NCI-H146 treated with DMSO at 0.1 percent for 48 hours (cell line): ENCODE measurements around the gene BACE1.
"Not testable (repeated sequence)": the region's sequence is repeated elsewhere in the genome, so short reads cannot be mapped to it uniquely, and the experiment has no call there.

Source experiments
- DNase-seq: peaks from one replicate; lab custom pipeline; 2025; ENCODE audit not compliant: unreplicated experiment; lab: John Stamatoyannopoulos, UW

The BACE1 gene

GRCh38 chr11:117279711-117280376 is 36.2 kb downstream of the BACE1 start:
- DNase-seq: no peak

DNA sequence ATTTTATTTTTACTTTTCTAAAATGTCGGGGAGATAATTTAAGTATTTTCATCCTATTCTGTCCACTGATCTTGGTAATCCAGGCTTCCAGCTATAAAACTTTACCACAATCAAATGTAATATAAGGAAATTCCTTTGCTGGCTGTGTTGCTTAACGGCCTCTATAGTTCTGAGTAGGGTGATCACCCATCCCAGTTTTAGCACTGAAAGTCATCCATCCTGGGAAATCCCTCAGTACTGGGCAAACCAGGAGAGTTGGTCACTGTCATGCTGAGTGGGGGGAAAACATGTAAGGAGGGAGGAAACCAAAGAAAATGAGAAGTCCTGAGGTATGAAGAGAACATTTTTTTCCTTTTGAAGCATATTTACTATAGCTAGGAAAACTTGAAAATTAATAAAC is 37.7 kb downstream of the BACE1 start:
- DNase-seq: no peak

DNA sequence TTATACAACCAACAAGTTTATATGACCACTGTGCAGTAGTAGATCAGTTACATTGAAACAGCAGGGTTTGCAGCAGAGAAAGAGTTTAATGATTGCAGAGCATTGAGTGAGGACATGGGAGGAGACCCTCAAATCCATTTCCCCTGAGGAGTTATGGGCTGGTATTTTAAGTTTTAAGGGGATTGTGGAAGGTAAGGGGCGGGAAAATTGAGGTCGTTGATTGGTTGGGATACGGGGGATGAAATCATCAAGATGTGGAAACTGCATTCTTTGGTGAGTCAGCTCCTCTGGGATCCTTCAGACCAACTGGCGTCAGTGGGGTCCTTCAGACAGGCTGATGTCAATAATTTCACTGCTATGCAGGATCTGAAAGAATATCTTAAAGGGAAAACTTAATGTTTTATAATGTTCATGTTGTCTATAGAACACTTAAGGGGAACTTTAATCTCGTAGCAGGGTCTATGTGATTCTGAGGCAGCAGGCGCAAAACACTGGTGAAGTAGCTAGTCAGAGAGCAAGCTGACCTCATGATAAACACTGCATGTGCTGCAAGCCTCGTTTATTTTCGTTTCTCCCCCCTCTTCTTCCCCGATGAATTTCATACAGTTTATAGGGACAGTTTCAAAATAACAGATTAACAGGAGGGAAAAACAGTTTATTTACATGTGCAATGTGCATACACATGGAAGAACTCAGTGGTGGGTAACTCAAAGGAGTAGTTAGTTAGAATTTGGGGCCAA is 42.3 kb downstream of the BACE1 start:
- no peak for DNase-seq

GRCh38 chr11:117272175-117272574 is 43.9 kb downstream of the BACE1 start:
- DNase-seq: not testable (repeated sequence)

DNA sequence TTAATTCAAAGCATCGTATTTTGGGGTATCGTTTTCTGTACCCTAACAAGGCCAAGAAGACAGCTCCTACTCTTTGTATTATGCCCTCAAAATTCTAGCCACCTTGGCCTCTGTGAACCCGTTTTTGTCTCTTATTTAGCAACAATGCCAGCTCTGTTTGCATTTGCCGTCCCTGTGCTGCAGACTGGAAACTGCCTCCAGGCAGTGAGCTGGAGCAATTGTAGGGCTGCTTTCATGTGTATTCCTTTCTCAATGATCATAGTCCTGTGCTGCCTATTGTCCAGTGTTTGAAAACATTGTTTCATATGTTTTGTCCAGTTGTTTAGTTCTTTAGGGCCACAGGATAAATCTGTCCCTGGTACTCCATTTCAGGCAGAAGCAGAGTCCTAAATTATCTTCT is 44.8 kb downstream of the BACE1 start:
- DNase-seq: no peak

GRCh38 chr11:117269856-117270255 is 46.2 kb downstream of the BACE1 start:
- no peak for DNase-seq

GRCh38 chr11:117265745-117266144 is 50.3 kb downstream of the BACE1 start:
- no peak for DNase-seq

- not testable (repeated sequence) for DNase-seq
Measured at GRCh38 chr11:117264624-117265323, 51.3 kb downstream of the BACE1 start.

DNA sequence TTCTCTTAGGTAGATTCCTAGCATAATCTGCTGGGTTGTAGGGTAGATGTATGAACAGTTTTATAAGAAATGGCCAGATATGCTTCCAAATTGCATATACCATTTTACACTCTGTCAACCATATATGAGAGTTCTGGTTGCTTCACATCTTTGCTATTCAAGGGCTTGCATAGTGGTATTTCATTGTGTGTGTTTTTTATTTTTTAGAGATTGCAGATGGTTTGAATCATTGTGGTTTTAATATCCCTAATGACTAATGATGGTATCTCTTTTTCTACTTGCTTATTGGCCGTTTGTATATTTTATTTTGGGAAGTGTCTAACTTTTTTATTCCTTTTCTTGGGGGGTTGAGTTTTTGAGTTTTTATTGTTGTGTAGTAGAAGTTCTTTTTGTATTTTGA is 56.6 kb downstream of the BACE1 start:
- no peak for DNase-seq

DNA sequence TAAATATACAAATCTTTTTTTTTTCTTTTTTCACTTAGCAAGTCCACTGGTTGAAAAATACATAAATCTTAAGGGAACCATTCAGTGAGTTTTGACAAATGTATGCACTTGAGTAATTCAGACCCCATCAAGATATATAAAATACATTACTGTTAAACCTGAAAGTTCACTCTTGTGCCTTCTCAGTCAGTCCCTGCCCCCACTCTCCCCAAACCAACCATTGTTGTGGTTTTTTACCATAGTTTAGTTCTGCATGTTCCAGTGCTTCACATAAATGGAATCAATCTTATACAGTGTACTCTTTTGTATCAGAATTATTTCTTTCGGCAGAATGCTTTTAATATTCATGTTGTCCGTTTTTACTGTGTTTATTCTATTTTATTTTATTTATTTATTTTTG is 57.5 kb downstream of the BACE1 start:
- no peak for DNase-seq

DNA sequence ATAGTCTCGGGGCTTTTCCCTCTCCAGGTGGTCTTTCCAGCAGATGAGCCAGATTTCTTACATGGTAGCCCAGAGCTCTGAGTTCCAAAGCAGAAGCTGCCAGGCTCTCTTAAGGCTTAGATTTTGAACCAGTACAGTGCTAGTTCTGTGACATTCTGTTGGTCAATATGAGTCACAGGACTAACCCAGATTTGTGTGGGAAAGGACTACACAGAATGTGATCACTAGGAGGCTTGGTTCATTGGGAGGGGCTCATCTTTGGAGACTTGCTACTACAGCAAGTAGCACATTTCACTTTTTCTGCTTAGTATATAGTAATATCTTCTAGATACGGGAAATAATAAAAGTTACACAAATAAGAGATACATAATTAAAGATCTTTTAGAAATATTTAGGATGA is 59.5 kb downstream of the BACE1 start:
- DNase-seq: no peak

GRCh38 chr11:117255966-117256365 is 60.1 kb downstream of the BACE1 start:
- no peak for DNase-seq

DNA sequence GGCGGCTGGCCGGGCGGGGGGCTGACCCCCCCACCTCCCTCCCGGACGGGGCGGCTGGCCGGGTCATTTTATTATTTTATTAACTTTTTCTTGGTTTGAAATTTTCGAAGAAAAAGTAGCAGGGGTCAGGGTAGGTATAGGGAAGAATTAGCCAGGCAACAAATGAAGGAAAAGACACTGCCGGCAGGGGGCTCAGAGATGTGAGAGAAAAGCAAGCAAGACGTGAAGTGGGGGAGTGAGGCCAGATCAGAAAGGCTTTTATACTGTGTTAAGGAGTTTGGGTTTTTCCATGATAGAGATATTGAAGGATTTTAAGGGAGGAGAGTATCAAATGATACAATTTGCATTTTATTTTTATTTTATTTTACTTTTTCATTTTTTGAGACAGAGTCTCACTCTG is 64.5 kb downstream of the BACE1 start:
- DNase-seq: no peak

GRCh38 chr11:117249571-117249970 is 66.5 kb downstream of the BACE1 start:
- DNase-seq: no peak

DNA sequence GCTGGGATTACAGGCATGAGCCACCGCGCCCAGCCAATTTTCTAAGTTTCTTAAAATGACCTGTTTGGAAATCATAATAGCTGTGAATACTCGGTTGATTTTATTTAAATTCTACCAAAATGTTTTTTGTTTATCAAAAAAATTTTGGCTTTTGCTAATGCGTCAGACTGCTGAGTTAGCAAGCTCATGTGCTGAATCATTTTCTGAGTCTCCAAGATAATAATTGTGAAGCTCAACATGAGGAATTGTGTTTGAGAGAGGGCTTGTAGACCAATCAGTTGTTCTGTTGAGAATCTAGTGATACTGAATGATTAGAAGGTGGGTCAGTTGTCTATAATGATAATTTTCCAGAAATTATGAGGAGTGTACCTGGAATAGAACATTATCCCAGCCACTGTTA is 67.7 kb downstream of the BACE1 start:
- DNase-seq: no peak

- no peak for DNase-seq
Measured at GRCh38 chr11:117239295-117239694, 76.8 kb downstream of the BACE1 start.

GRCh38 chr11:117238221-117238620 is 77.8 kb downstream of the BACE1 start:
- DNase-seq: no peak
